GM21576 (cell line): Measurements from ENCODE around the gene NEK2.

Source experiments
- ATAC-seq: cut with Tn5 transposase; IDR thresholded peaks from one replicate; pipeline ENCODE4 v1.9.1; 2021; ENCODE audit warnings: mild to moderate bottlenecking, moderate library complexity; ENCODE audit not compliant: unreplicated experiment

Gene NEK2

GRCh38 chr1:211613108-211613947 lies 62.1 kb downstream of the NEK2 start:
- no peak for ATAC-seq

- no peak for ATAC-seq
These were observed 62.7 kb downstream of the NEK2 start for GRCh38 chr1:211612786-211613107.
